HPDE6-E6E7 (cell line): ENCODE measurements around the gene DYNC1LI1.
A peak's percentile ranks its signal among the peaks of the same experiment; 100 is the strongest.
"Not testable (repeated sequence)": the region's sequence is repeated elsewhere in the genome, so short reads cannot be mapped to it uniquely, and the experiment has no call there.

Experiments used
- DNase-seq: peaks from one replicate; pipeline ENCODE4 v3.0.0; 2011; ENCODE audit warnings: missing footprints; ENCODE audit errors: extremely low spot score

DYNC1LI1 gene

GRCh38 chr3:32531010-32531647, 39.5 kb downstream of the DYNC1LI1 start:
- no peak for DNase-seq

GRCh38 chr3:32525720-32526119, 44.9 kb downstream of the DYNC1LI1 start:
- no peak for DNase-seq

- no peak for DNase-seq
Measured at GRCh38 chr3:32522682-32523081, 48.0 kb downstream of the DYNC1LI1 start.

- DNase-seq = not testable (repeated sequence)
Measured at GRCh38 chr3:32518921-32519320, 51.7 kb downstream of the DYNC1LI1 start.

- DNase-seq = not testable (repeated sequence)
Measured at GRCh38 chr3:32516751-32517150, 53.9 kb downstream of the DYNC1LI1 start.

- DNase-seq = no peak
Measured at GRCh38 chr3:32511005-32511404, 59.7 kb downstream of the DYNC1LI1 start.

- DNase-seq = peak; percentile 54
Measured at GRCh38 chr3:32510075-32510724, 60.5 kb downstream of the DYNC1LI1 start.

- no peak for DNase-seq
Measured at GRCh38 chr3:32508711-32509110, 61.9 kb downstream of the DYNC1LI1 start.

- DNase-seq = no peak
Measured at GRCh38 chr3:32506466-32506865, 64.2 kb downstream of the DYNC1LI1 start.

- no peak for DNase-seq
Measured at GRCh38 chr3:32502946-32503286, 67.7 kb downstream of the DYNC1LI1 start.

- DNase-seq = peak; percentile 67
Measured at GRCh38 chr3:32502118-32502945, 68.3 kb downstream of the DYNC1LI1 start, which contains the start of gene CMTM6. CMTM6 (minus strand) TSS chr3:32502852; CDS start chr3:32502745, 107 bp downstream.

- DNase-seq = no peak
Measured at GRCh38 chr3:32501783-32502117, 68.9 kb downstream of the DYNC1LI1 start.

GRCh38 chr3:32500880-32501782, 69.5 kb downstream of the DYNC1LI1 start:
- no peak for DNase-seq

- no peak for DNase-seq
Measured at GRCh38 chr3:32500231-32500630, 70.4 kb downstream of the DYNC1LI1 start.

- DNase-seq = no peak
Measured at GRCh38 chr3:32499585-32499984, 71.1 kb downstream of the DYNC1LI1 start.

GRCh38 chr3:32498992-32499391, 71.7 kb downstream of the DYNC1LI1 start:
- DNase-seq = no peak

GRCh38 chr3:32498252-32498651, 72.4 kb downstream of the DYNC1LI1 start:
- DNase-seq = no peak

- peak; percentile 27 for DNase-seq
Measured at GRCh38 chr3:32495609-32496008, 75.0 kb downstream of the DYNC1LI1 start.

GRCh38 chr3:32495085-32495484, 75.6 kb downstream of the DYNC1LI1 start:
- no peak for DNase-seq

- no peak for DNase-seq
Measured at GRCh38 chr3:32493437-32494414, 76.9 kb downstream of the DYNC1LI1 start.
